Measurements from ENCODE around the gene USP12.

Gene USP12

DNA sequence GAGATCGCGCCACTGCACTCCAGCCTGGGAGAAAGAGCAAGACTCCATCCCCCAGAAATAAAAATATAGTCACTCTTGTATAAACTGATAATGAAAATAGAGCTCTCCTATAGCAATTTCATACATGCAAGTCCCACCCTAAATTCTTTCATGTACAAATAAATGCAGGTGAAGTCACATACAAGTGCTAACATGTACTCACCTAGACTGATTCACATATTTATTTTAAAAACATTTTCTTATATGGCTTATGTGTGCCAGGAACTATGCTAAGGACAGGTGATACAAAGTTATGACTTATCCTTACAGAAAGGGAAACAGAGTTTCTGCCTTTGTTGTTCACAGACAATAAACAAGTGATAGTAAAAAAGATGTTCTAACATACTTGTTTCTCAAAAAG, 32.0 kb downstream of the USP12 start:
- Histone ChIP-seq H3K4me1 (ENCODE audit: control extremely low read depth in 1 of 4, control insufficient read depth in 4 of 4, insufficient read depth in 4 of 4, low read length in 3 of 4) (peaks cover 0 to 4% (median under 1%) of the 10 kb centered on the region in 4 experiments), H3K27me3 (replicated peaks in 2 of 5; ENCODE audit: control insufficient read depth in 4 of 5, insufficient read depth in 5 of 5, low read length in 4 of 5) (no peaks in the 10 kb centered on the region), H3K36me3 (ENCODE audit: control insufficient read depth in 4 of 4, insufficient read depth in 4 of 4, low read length in 3 of 4) (peaks cover 0 to 17% (median 4%) of the 10 kb centered on the region in 4 experiments), H3K27ac (ENCODE audit: insufficient read depth in 1 of 2, low read depth in 1 of 2, low read length in 2 of 2, poor library complexity in 1 of 2, severe bottlenecking in 2 of 2) (no peak overlapping the region), H3K9me3 (ENCODE audit: control extremely low read depth in 1 of 5, control insufficient read depth in 4 of 5, insufficient read depth in 2 of 5, low read depth in 1 of 5, low read length in 4 of 5) (peaks cover 2 to 17% (median 3%) of the 10 kb centered on the region in 5 experiments), H3K4me3 (ENCODE audit: control insufficient read depth in 1 of 7, extremely low read depth in 1 of 7, insufficient read depth in 4 of 7, low read depth in 2 of 7, low read length in 6 of 7) (no peak overlapping the region)
- ChIA-PET POLR2A (no interaction called here), CTCF (interaction anchor here (0.5 kb wide), 1 partner anchor 26 kb away, joined by 3 read pairs; no protein-coding TSS in a partner anchor)
- no CpG with 5 or more reads among the region's 2 CpGs for WGBS (ENCODE audit: insufficient coverage)
- DNase-seq: no peak

DNA sequence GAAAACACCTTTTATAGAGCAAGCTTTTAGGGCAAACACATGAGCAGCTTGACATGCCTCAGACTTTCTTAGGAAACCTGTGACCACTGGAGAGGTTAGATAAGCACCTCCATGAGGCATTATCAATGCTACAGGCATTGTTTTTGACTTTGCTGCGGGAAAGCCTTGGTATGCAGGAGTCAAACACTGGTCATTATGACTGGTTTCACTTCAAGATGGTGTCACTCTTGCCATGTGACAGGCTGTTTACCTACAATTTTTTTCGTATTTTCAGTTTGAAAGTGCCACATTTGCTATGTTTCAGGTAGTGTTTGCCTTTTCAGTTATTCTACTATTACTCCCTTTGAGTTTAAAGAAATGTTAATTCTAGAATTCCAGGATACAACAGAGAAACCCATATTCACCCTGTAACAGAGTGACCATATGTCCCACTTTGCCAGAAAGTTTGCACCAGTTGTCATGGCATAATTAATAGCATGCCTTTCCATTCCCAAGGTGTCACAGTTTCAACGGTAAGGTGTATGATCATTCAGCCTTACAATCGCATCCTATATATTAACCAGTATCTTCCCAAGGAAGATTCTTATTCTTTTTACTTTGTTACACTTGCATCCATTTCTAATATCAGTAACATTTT, 33.0 kb downstream of the USP12 start:
- ChIA-PET CTCF (no interaction called here), POLR2A (no interaction called here)
- WGBS (ENCODE audit: insufficient coverage): 90% methylated on average over 4 of the region's 4 CpGs
- DNase-seq: peak; percentile 21 to 76 (median 53)
- Histone ChIP-seq H3K9me3 (ENCODE audit: control extremely low read depth in 1 of 5, control insufficient read depth in 4 of 5, insufficient read depth in 2 of 5, low read depth in 1 of 5, low read length in 4 of 5) (peaks cover 2 to 17% (median 3%) of the 10 kb centered on the region in 5 experiments), H3K4me3 (ENCODE audit: control insufficient read depth in 1 of 7, extremely low read depth in 1 of 7, insufficient read depth in 4 of 7, low read depth in 2 of 7, low read length in 6 of 7) (no peak overlapping the region), H3K4me1 (ENCODE audit: control extremely low read depth in 1 of 4, control insufficient read depth in 4 of 4, insufficient read depth in 4 of 4, low read length in 3 of 4) (peaks cover 0 to 4% (median under 1%) of the 10 kb centered on the region in 4 experiments), H3K27ac (ENCODE audit: insufficient read depth in 1 of 2, low read depth in 1 of 2, low read length in 2 of 2, poor library complexity in 1 of 2, severe bottlenecking in 2 of 2) (no peak overlapping the region), H3K27me3 (replicated peaks in 2 of 5; ENCODE audit: control insufficient read depth in 4 of 5, insufficient read depth in 5 of 5, low read length in 4 of 5) (no peaks in the 10 kb centered on the region), H3K36me3 (ENCODE audit: control insufficient read depth in 4 of 4, insufficient read depth in 4 of 4, low read length in 3 of 4) (peaks cover 0 to 17% (median 4%) of the 10 kb centered on the region in 4 experiments)

- H3K27me3 ChIP-seq (replicated peaks in 2 of 5; ENCODE audit: control insufficient read depth in 4 of 5, insufficient read depth in 5 of 5, low read length in 4 of 5): no peaks in the 10 kb centered on the region
- no peak for DNase-seq
- H3K27ac ChIP-seq (ENCODE audit: insufficient read depth in 1 of 2, low read depth in 1 of 2, low read length in 2 of 2, poor library complexity in 1 of 2, severe bottlenecking in 2 of 2): peak overlapping the region in 1 of 2 experiments; percentile 17
- ChIA-PET POLR2A (no interaction called here), CTCF (no interaction called here)
- 98% methylated on average over 7 of the region's 7 CpGs for WGBS (ENCODE audit: insufficient coverage)
- peaks cover 0 to 15% (median 3%) of the 10 kb centered on the region in 5 experiments for H3K9me3 ChIP-seq (ENCODE audit: control extremely low read depth in 1 of 5, control insufficient read depth in 4 of 5, insufficient read depth in 2 of 5, low read depth in 1 of 5, low read length in 4 of 5)
- H3K4me3 ChIP-seq (ENCODE audit: control insufficient read depth in 1 of 7, extremely low read depth in 1 of 7, insufficient read depth in 4 of 7, low read depth in 2 of 7, low read length in 6 of 7): no peak overlapping the region
- H3K4me1 ChIP-seq (ENCODE audit: control extremely low read depth in 1 of 4, control insufficient read depth in 4 of 4, insufficient read depth in 4 of 4, low read length in 3 of 4): peaks cover 0 to 4% (median under 1%) of the 10 kb centered on the region in 4 experiments
- H3K36me3 ChIP-seq (ENCODE audit: control insufficient read depth in 4 of 4, insufficient read depth in 4 of 4, low read length in 3 of 4): peaks cover 0 to 14% (median 3%) of the 10 kb centered on the region in 4 experiments
These were observed 33.9 kb downstream of the USP12 start for GRCh38 chr13:27137759-27138158.

- ChIA-PET CTCF (interaction anchor here (1.0 to 1.7 kb wide), 2 partner anchors 9 to 35 kb away, joined by 3 to 8 read pairs; no protein-coding TSS in a partner anchor), POLR2A (no interaction called here)
- peaks cover 0 to 4% (median under 1%) of the 10 kb centered on the region in 4 experiments for H3K4me1 ChIP-seq (ENCODE audit: control extremely low read depth in 1 of 4, control insufficient read depth in 4 of 4, insufficient read depth in 4 of 4, low read length in 3 of 4)
- 100% methylated on average over 2 of the region's 5 CpGs for WGBS (ENCODE audit: insufficient coverage)
- peaks cover 3 to 14% (median 4%) of the 10 kb centered on the region in 4 experiments for H3K36me3 ChIP-seq (ENCODE audit: control insufficient read depth in 4 of 4, insufficient read depth in 4 of 4, low read length in 3 of 4)
- DNase-seq: no peak
- H3K4me3 ChIP-seq (ENCODE audit: control insufficient read depth in 1 of 7, extremely low read depth in 1 of 7, insufficient read depth in 4 of 7, low read depth in 2 of 7, low read length in 6 of 7): no peak overlapping the region
- H3K27ac ChIP-seq (ENCODE audit: insufficient read depth in 1 of 2, low read depth in 1 of 2, low read length in 2 of 2, poor library complexity in 1 of 2, severe bottlenecking in 2 of 2): no peak overlapping the region
- no peaks in the 10 kb centered on the region for H3K27me3 ChIP-seq (replicated peaks in 2 of 5; ENCODE audit: control insufficient read depth in 4 of 5, insufficient read depth in 5 of 5, low read length in 4 of 5)
- peaks cover 0 to 11% (median 3%) of the 10 kb centered on the region in 5 experiments for H3K9me3 ChIP-seq (ENCODE audit: control extremely low read depth in 1 of 5, control insufficient read depth in 4 of 5, insufficient read depth in 2 of 5, low read depth in 1 of 5, low read length in 4 of 5)
These were observed 36.6 kb downstream of the USP12 start for GRCh38 chr13:27135023-27135422.

- ChIA-PET POLR2A (no interaction called here), CTCF (interaction anchor here (1.0 to 1.7 kb wide), 3 partner anchors 8 to 37 kb away, joined by 3 to 8 read pairs (median 3); no protein-coding TSS in a partner anchor)
- Histone ChIP-seq H3K27ac (ENCODE audit: insufficient read depth in 1 of 2, low read depth in 1 of 2, low read length in 2 of 2, poor library complexity in 1 of 2, severe bottlenecking in 2 of 2) (no peak overlapping the region), H3K9me3 (ENCODE audit: control extremely low read depth in 1 of 5, control insufficient read depth in 4 of 5, insufficient read depth in 2 of 5, low read depth in 1 of 5, low read length in 4 of 5) (peaks cover 0 to 17% (median 8%) of the 10 kb centered on the region in 5 experiments), H3K36me3 (ENCODE audit: control insufficient read depth in 4 of 4, insufficient read depth in 4 of 4, low read length in 3 of 4) (peaks cover 3 to 13% (median 9%) of the 10 kb centered on the region in 4 experiments), H3K27me3 (replicated peaks in 2 of 5; ENCODE audit: control insufficient read depth in 4 of 5, insufficient read depth in 5 of 5, low read length in 4 of 5) (no peaks in the 10 kb centered on the region), H3K4me1 (ENCODE audit: control extremely low read depth in 1 of 4, control insufficient read depth in 4 of 4, insufficient read depth in 4 of 4, low read length in 3 of 4) (peaks cover 0 to 4% (median under 1%) of the 10 kb centered on the region in 4 experiments), H3K4me3 (ENCODE audit: control insufficient read depth in 1 of 7, extremely low read depth in 1 of 7, insufficient read depth in 4 of 7, low read depth in 2 of 7, low read length in 6 of 7) (no peak overlapping the region)
- no CpG with 5 or more reads among the region's 2 CpGs for WGBS (ENCODE audit: insufficient coverage)
- no peak for DNase-seq
These were observed 37.7 kb downstream of the USP12 start for GRCh38 chr13:27133889-27134288.

GRCh38 chr13:27132538-27132937, 39.1 kb downstream of the USP12 start:
- Histone ChIP-seq H3K9me3 (ENCODE audit: control extremely low read depth in 1 of 5, control insufficient read depth in 4 of 5, insufficient read depth in 2 of 5, low read depth in 1 of 5, low read length in 4 of 5) (peaks cover 0 to 17% (median 8%) of the 10 kb centered on the region in 5 experiments), H3K27me3 (replicated peaks in 2 of 5; ENCODE audit: control insufficient read depth in 4 of 5, insufficient read depth in 5 of 5, low read length in 4 of 5) (no peaks in the 10 kb centered on the region), H3K4me3 (ENCODE audit: control insufficient read depth in 1 of 7, extremely low read depth in 1 of 7, insufficient read depth in 4 of 7, low read depth in 2 of 7, low read length in 6 of 7) (no peak overlapping the region), H3K4me1 (ENCODE audit: control extremely low read depth in 1 of 4, control insufficient read depth in 4 of 4, insufficient read depth in 4 of 4, low read length in 3 of 4) (peaks cover 0 to 2% (median 0%) of the 10 kb centered on the region in 4 experiments), H3K27ac (ENCODE audit: insufficient read depth in 1 of 2, low read depth in 1 of 2, low read length in 2 of 2, poor library complexity in 1 of 2, severe bottlenecking in 2 of 2) (no peak overlapping the region), H3K36me3 (ENCODE audit: control insufficient read depth in 4 of 4, insufficient read depth in 4 of 4, low read length in 3 of 4) (peaks cover 3 to 13% (median 9%) of the 10 kb centered on the region in 4 experiments)
- no peak for DNase-seq
- 96% methylated on average over 5 of the region's 5 CpGs for WGBS (ENCODE audit: insufficient coverage)
- ChIA-PET POLR2A (no interaction called here), CTCF (interaction anchor here (0.7 to 2.0 kb wide), 2 partner anchors 12 to 226 kb away, joined by 3 to 5 read pairs; no protein-coding TSS in a partner anchor)

DNA sequence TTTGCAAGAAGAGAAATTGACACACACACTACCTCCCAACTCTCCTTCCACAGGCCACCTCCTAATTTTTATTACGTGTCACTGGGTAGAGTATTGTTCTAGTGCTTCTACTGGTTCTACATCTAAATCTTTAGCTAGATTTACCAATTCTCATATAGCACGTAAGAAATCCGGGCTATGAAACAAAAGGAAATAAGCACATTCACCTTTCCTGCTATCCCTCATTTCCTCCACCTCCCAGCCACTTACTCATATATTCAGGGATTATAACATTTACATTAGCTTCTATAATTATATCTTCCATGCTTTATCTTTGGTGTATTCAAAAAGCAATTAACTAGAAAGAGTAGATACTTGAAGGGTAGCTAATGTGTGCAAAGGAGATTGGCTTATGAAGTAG, 39.7 kb downstream of the USP12 start:
- Histone ChIP-seq H3K4me3 (ENCODE audit: control insufficient read depth in 1 of 7, extremely low read depth in 1 of 7, insufficient read depth in 4 of 7, low read depth in 2 of 7, low read length in 6 of 7) (no peak overlapping the region), H3K27me3 (replicated peaks in 2 of 5; ENCODE audit: control insufficient read depth in 4 of 5, insufficient read depth in 5 of 5, low read length in 4 of 5) (no peaks in the 10 kb centered on the region), H3K9me3 (ENCODE audit: control extremely low read depth in 1 of 5, control insufficient read depth in 4 of 5, insufficient read depth in 2 of 5, low read depth in 1 of 5, low read length in 4 of 5) (peaks cover 0 to 17% (median 8%) of the 10 kb centered on the region in 5 experiments), H3K4me1 (ENCODE audit: control extremely low read depth in 1 of 4, control insufficient read depth in 4 of 4, insufficient read depth in 4 of 4, low read length in 3 of 4) (peaks cover 0 to 2% (median 0%) of the 10 kb centered on the region in 4 experiments), H3K27ac (ENCODE audit: insufficient read depth in 1 of 2, low read depth in 1 of 2, low read length in 2 of 2, poor library complexity in 1 of 2, severe bottlenecking in 2 of 2) (no peak overlapping the region), H3K36me3 (ENCODE audit: control insufficient read depth in 4 of 4, insufficient read depth in 4 of 4, low read length in 3 of 4) (peaks cover 3 to 13% (median 9%) of the 10 kb centered on the region in 4 experiments)
- DNase-seq: no peak
- POLR2A ChIA-PET: no interaction called here
- CTCF ChIA-PET: interaction anchor here (2.0 kb wide), 1 partner anchor 12 kb away, joined by 5 read pairs; no protein-coding TSS in a partner anchor
- 100% methylated on average over 2 of the region's 3 CpGs for WGBS (ENCODE audit: insufficient coverage)

Measured in common myeloid progenitor, CD34-positive (primary cell).